GM19452 (cell line): ENCODE results near the gene MOSPD3.
"Not testable (repeated sequence)": the region's sequence is repeated elsewhere in the genome, so short reads cannot be mapped to it uniquely, and the experiment has no call there.

ENCODE experiments used
- ATAC-seq: cut with Tn5 transposase; IDR thresholded peaks from one replicate; pipeline ENCODE4 v1.9.1; 2021; ENCODE audit not compliant: unreplicated experiment

Gene MOSPD3

GRCh38 chr7:100611983-100612729 lies at the start of gene MOSPD3:
TSS of gene MOSPD3 (plus strand) at chr7:100612540. CDS start at chr7:100612792, 252 bp downstream.
- peak; percentile 89 for ATAC-seq

GRCh38 chr7:100563100-100563564 lies 49.2 kb upstream of the MOSPD3 start:
- no peak for ATAC-seq

GRCh38 chr7:100563809-100564400 lies 48.4 kb upstream of the MOSPD3 start:
- no peak for ATAC-seq

- not testable (repeated sequence) for ATAC-seq
Observed at GRCh38 chr7:100564405-100564804, 47.9 kb upstream of the MOSPD3 start.

- no peak for ATAC-seq
Observed at GRCh38 chr7:100565133-100565571, 47.2 kb upstream of the MOSPD3 start.

GRCh38 chr7:100566018-100566531 lies 46.3 kb upstream of the MOSPD3 start:
- ATAC-seq = no peak

- no peak for ATAC-seq
Observed at GRCh38 chr7:100567031-100567730, 45.2 kb upstream of the MOSPD3 start.

GRCh38 chr7:100567751-100568175 lies 44.6 kb upstream of the MOSPD3 start:
- ATAC-seq = no peak

- no peak for ATAC-seq
Observed at GRCh38 chr7:100568176-100568895, 44.0 kb upstream of the MOSPD3 start.

- ATAC-seq = no peak
Observed at GRCh38 chr7:100568896-100569844, 43.2 kb upstream of the MOSPD3 start.

- ATAC-seq = no peak
Observed at GRCh38 chr7:100570954-100571828, 41.1 kb upstream of the MOSPD3 start.

GRCh38 chr7:100571829-100572116 lies 40.6 kb upstream of the MOSPD3 start:
- no peak for ATAC-seq

GRCh38 chr7:100572281-100572948 lies 39.9 kb upstream of the MOSPD3 start:
- no peak for ATAC-seq

GRCh38 chr7:100572949-100573675 lies 39.2 kb upstream of the MOSPD3 start:
- ATAC-seq = no peak

- no peak for ATAC-seq
Observed at GRCh38 chr7:100573691-100574361, 38.5 kb upstream of the MOSPD3 start, which contains the start of gene SAP25. TSS of gene SAP25 (minus strand) at chr7:100573900. CDS start at chr7:100573742, 158 bp downstream.

GRCh38 chr7:100574362-100575205 lies 37.8 kb upstream of the MOSPD3 start:
- ATAC-seq = no peak
